Loucy (cell line): Measurements from ENCODE around the gene BABAM2.

Experiments used
- H2AFZ ChIP-seq: fragments of 200-600 bp; sonication (generic); 2 replicates; pipeline ENCODE4 v1.6.0; 2016; ENCODE audit warnings: antibody characterized with exemption, mild to moderate bottlenecking, low read length, moderate library complexity
- H3F3A ChIP-seq: fragments of 200-600 bp; 2 replicates; pipeline ENCODE4 v1.6.0; 2016; ENCODE audit warnings: antibody characterized with exemption, low read depth, mild to moderate bottlenecking
- H3K27me3 ChIP-seq: fragments of 200-600 bp; sonication (generic); 2 replicates; pipeline ENCODE4 v1.6.1; 2014; ENCODE audit warnings: low read length, mild to moderate bottlenecking; ENCODE audit not compliant: insufficient read depth, poor library complexity, severe bottlenecking
- H3K36me3 ChIP-seq: fragments of 200-600 bp; sonication (generic); 2 replicates; pipeline ENCODE4 v1.6.1; 2016; ENCODE audit warnings: low read length; ENCODE audit not compliant: insufficient read depth
- H3K4me1 ChIP-seq: fragments of 200-600 bp; sonication (generic); 2 replicates; pipeline ENCODE4 v1.5.1; 2014; ENCODE audit warnings: low read length, mild to moderate bottlenecking; ENCODE audit not compliant: insufficient read depth, poor library complexity, severe bottlenecking
- H3K4me2 ChIP-seq: fragments of 200-600 bp; sonication (generic); 2 replicates; pipeline ENCODE4 v1.6.0; 2014; ENCODE audit warnings: antibody characterized with exemption, low read length, low read depth, mild to moderate bottlenecking; ENCODE audit not compliant: poor library complexity, severe bottlenecking
- H3K4me3 ChIP-seq: fragments of 200-600 bp; sonication (generic); 2 replicates; pipeline ENCODE4 v1.5.1; 2014; ENCODE audit warnings: low read length, mild to moderate bottlenecking, mixed read lengths; ENCODE audit not compliant: poor library complexity, severe bottlenecking
- H3K79me2 ChIP-seq: fragments of 200-600 bp; sonication (generic); 2 replicates; pipeline ENCODE4 v1.6.1; 2014; ENCODE audit warnings: low read length; ENCODE audit not compliant: insufficient read depth
- H3K9ac ChIP-seq: fragments of 200-600 bp; sonication (generic); 2 replicates; pipeline ENCODE4 v1.6.0; 2014; ENCODE audit warnings: mild to moderate bottlenecking, low read depth, low read length, moderate library complexity; ENCODE audit not compliant: poor library complexity, severe bottlenecking
- H3K9me2 ChIP-seq: fragments of 200-600 bp; sonication (generic); replicated peaks from 2 replicates; pipeline ENCODE4 v1.6.1; 2016; ENCODE audit warnings: low read depth, low read length, mixed read lengths
- H3K9me3 ChIP-seq: fragments of 200-600 bp; sonication (generic); 2 replicates; pipeline ENCODE4 v1.6.1; 2014; ENCODE audit warnings: mild to moderate bottlenecking, antibody characterized with exemption, low read length, low read depth; ENCODE audit not compliant: insufficient read depth
- H4K20me1 ChIP-seq: fragments of 200-600 bp; sonication (generic); 2 replicates; pipeline ENCODE4 v1.6.0; 2014; ENCODE audit warnings: antibody characterized with exemption, low read length, mild to moderate bottlenecking; ENCODE audit not compliant: insufficient read depth, poor library complexity, severe bottlenecking
- CTCF ChIP-seq: fragments of 200-600 bp; sonication (generic); conservative IDR thresholded peaks from 2 replicates; pipeline ENCODE4 v1.5.1; 2014; ENCODE audit warnings: mild to moderate bottlenecking, antibody characterized with exemption, low read length
- EZH2phosphoT487 ChIP-seq: fragments of 200-600 bp; IDR thresholded peaks from 2 replicates; pipeline ENCODE4 v1.6.1; 2018; ENCODE audit warnings: antibody characterized with exemption, mild to moderate bottlenecking, moderate library complexity, borderline replicate concordance

The BABAM2 gene

GRCh38 chr2:28359222-28360057, 468.9 kb downstream of the BABAM2 start:
- Histone ChIP-seq H3K9me2 (no peaks in the 10 kb centered on the region), H3K79me2 (peaks cover 17% of the 10 kb centered on the region; the same call in 1 of the 2 replicates), H2AFZ (no peak overlapping the region), H3K9ac (peak overlapping the region; percentile 65), H3K4me3 (peak overlapping the region; percentile 55), H3F3A (no peaks in the 10 kb centered on the region), H3K4me2 (peak overlapping the region; percentile 74), H3K27me3 (no peaks in the 10 kb centered on the region), H3K4me1 (peaks cover 79% of the 10 kb centered on the region), H4K20me1 (no peaks in the 10 kb centered on the region), H3K36me3 (no peaks in the 10 kb centered on the region), H3K9me3 (no peaks in the 10 kb centered on the region)
- TF ChIP-seq EZH2phosphoT487 = no peak
- no peak for TF ChIP-seq CTCF

- Histone ChIP-seq H3K27me3 (no peaks in the 10 kb centered on the region), H2AFZ (no peak overlapping the region), H4K20me1 (no peaks in the 10 kb centered on the region), H3K9me2 (no peaks in the 10 kb centered on the region), H3K36me3 (no peaks in the 10 kb centered on the region), H3K9ac (peak overlapping the region; percentile 65), H3K4me3 (peak overlapping the region; percentile 55), H3K4me2 (peak overlapping the region; percentile 74), H3K79me2 (peaks cover 17% of the 10 kb centered on the region; the same call in 1 of the 2 replicates), H3F3A (0 out of 2 replicates have a peak, but pooled peaks cover under 1% of the 10 kb centered on the region), H3K4me1 (peaks cover 85% of the 10 kb centered on the region), H3K9me3 (no peaks in the 10 kb centered on the region)
- TF ChIP-seq CTCF (no peak), EZH2phosphoT487 (no peak)
These were observed 469.7 kb downstream of the BABAM2 start for GRCh38 chr2:28360058-28360717.

- Histone ChIP-seq H3K9me3 (no peaks in the 10 kb centered on the region), H3K4me2 (peak overlapping the region; percentile 74), H2AFZ (no peak overlapping the region), H4K20me1 (no peaks in the 10 kb centered on the region), H3K4me3 (peak overlapping the region; percentile 55), H3F3A (peaks cover 7% of the 10 kb centered on the region; the same call in 1 of the 2 replicates), H3K4me1 (peaks cover 85% of the 10 kb centered on the region), H3K9me2 (no peaks in the 10 kb centered on the region), H3K9ac (peak overlapping the region; percentile 65), H3K36me3 (no peaks in the 10 kb centered on the region), H3K27me3 (no peaks in the 10 kb centered on the region), H3K79me2 (peaks cover 17% of the 10 kb centered on the region; the same call in 1 of the 2 replicates)
- TF ChIP-seq EZH2phosphoT487 (no peak), CTCF (no peak)
These were observed 470.3 kb downstream of the BABAM2 start for GRCh38 chr2:28360718-28361293.
